H7 (cell line): ENCODE measurements around the gene TBC1D3B. TPM values are rescaled to one million over a fixed set of nuclear protein-coding genes. Genes with fewer than 3 reads are reported as not detected.

Experiments used
- DNase-seq: peaks from one replicate; pipeline ENCODE4 v3.0.0; 2012
- H3K27me3 ChIP-seq: 2 replicates; pipeline ENCODE4 v1.6.0; 2011; ENCODE audit warnings: mild to moderate bottlenecking, low read length; ENCODE audit not compliant: control insufficient read depth, insufficient read depth
- H3K36me3 ChIP-seq: replicated peaks from 2 replicates; pipeline ENCODE4 v1.5.1; 2011; ENCODE audit warnings: low read length; ENCODE audit not compliant: control insufficient read depth, insufficient read depth
- H3K4me3 ChIP-seq: 2 replicates; pipeline ENCODE4 v1.5.1; 2011; ENCODE audit warnings: low read depth, mild to moderate bottlenecking, control low read depth, low read length, moderate library complexity; ENCODE audit not compliant: insufficient read depth
- total RNA-seq: library from RNA; depleted of rRNA; stranded (reverse); fragments of >200 nt; shearing (Covaris generic); gene quantifications from 2 replicates; pipeline ENCODE4 v1.2.3, GENCODE V29; 2014; rRNA removed

Gene TBC1D3B
- total RNA-seq, 1 experiment from 2014 or later, result not detected

DNA sequence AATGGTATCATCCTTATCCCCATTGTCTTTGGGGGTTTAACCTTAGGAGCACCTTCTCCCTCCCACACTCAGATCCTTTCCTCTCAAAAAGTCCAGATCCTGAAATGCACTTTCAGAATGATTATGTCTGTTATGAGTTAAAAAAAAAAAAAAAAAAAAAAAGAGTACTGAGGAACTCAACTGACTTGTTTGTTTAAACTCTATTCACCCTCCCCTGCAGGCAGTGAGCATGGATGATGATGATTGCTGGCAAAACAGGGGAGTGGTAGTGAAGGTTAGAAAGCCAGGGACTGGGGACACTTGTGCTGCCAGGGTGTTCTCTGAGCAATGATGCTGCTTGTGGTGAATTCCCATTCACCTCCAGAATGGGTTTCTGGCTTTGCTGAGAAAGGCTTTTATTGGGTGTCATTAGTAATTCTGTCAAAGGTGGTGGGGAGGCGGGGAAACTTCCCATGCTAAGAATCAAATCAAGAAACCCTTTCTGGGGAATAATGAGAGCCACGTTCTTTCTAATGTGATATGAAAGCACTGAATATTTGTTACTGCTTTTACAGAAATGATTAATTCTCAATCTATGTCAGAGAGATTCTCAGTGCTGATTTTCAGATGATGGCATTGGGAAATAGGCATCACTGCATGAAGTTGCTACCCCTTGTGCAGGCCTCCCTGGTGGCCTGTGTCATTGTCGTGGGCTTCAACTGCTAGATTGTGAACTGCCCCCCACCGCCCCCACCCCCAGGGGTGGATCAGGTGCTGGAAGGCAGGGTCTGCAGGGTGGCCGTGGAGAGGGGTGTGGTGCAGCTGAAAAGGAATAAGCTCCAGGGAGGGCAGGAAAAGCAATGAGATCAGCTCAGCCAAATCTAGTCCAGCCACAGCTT is 58.7 kb downstream of the TBC1D3B start:
- no peak overlapping the region for H3K4me3 ChIP-seq
- no peak for DNase-seq

More for the DNA sequence above, 58.7 kb downstream of the TBC1D3B start:
- Histone ChIP-seq H3K36me3 (no peaks in the 10 kb centered on the region), H3K27me3 (no peaks in the 10 kb centered on the region)

Other genes starting within 250 kb of the TBC1D3B start
- 7.0 and 11.9 TPM in 2 replicates for gene RDM1, start 245.9 kb downstream of the TBC1D3B start, total RNA-seq
- not detected in 2 replicates for gene LYZL6, start 232.9 kb downstream of the TBC1D3B start, total RNA-seq
- gene CCL16, start 195.1 kb downstream of the TBC1D3B start, total RNA-seq, result not detected in 2 replicates
- gene CCL14, start 189.9 kb downstream of the TBC1D3B start, total RNA-seq, result not detected in 2 replicates
- gene CCL15, start 175.1 kb downstream of the TBC1D3B start, total RNA-seq, result not detected in 2 replicates
- not detected in 2 replicates for gene CCL23, start 158.7 kb downstream of the TBC1D3B start, total RNA-seq
- not detected in 2 replicates for gene CCL18, start 112.4 kb downstream of the TBC1D3B start, total RNA-seq
- not detected in 2 replicates for gene CCL3, start 86.5 kb downstream of the TBC1D3B start, total RNA-seq
- not detected in 2 replicates for gene CCL4, start 72.8 kb downstream of the TBC1D3B start, total RNA-seq
- gene CCL3L1, start 20.1 kb upstream of the TBC1D3B start, total RNA-seq, result not detected in 2 replicates
- not detected in 2 replicates for gene CCL4L2, start 34.4 kb upstream of the TBC1D3B start, total RNA-seq
- gene TBC1D3I, start 87.9 kb upstream of the TBC1D3B start, total RNA-seq, result 0.26 TPM in 1 of 2 replicates, not detected in the other
- not detected in 2 replicates for gene TBC1D3G, start 147.2 kb upstream of the TBC1D3B start, total RNA-seq
- gene TBC1D3H, start 211.8 kb upstream of the TBC1D3B start, total RNA-seq, result 0.55 and 1.3 TPM in 2 replicates